ENCODE data around the gene HMG20B.

The HMG20B gene

GRCh38 chr19:3615524-3616135 is 42.9 kb downstream of the HMG20B start:
- no peak for DNase-seq (ENCODE audit: low read depth in 1 of 2, low spot score in 1 of 2)
- Histone ChIP-seq H3K27me3 (ENCODE audit: insufficient read depth, poor library complexity, severe bottlenecking) (no peaks in the 10 kb centered on the region), H3K4me3 (replicated peaks; ENCODE audit: insufficient read depth, low read length) (no peak overlapping the region), H3K27ac (replicated peaks) (no peak overlapping the region)
- TF ChIP-seq REST (IDR thresholded peaks at IDR 0.05; ENCODE audit: insufficient replicate concordance, low read depth) (no peak), SPI1 (IDR thresholded peaks at IDR 0.05; ENCODE audit: borderline replicate concordance, low read depth) (no peak), CTCF (IDR thresholded peaks at IDR 0.05; ENCODE audit: insufficient read depth, low read length) (no peak), GABPA (IDR thresholded peaks at IDR 0.05; ENCODE audit: low read depth) (no peak), POLR2AphosphoS5 (IDR thresholded peaks at IDR 0.05; ENCODE audit: low read depth) (no peak)

GRCh38 chr19:3617463-3617862 is 44.7 kb downstream of the HMG20B start:
- Histone ChIP-seq H3K27ac (replicated peaks) (no peak overlapping the region), H3K27me3 (ENCODE audit: insufficient read depth, poor library complexity, severe bottlenecking) (no peaks in the 10 kb centered on the region), H3K4me3 (replicated peaks; ENCODE audit: insufficient read depth, low read length) (no peak overlapping the region)
- DNase-seq (ENCODE audit: low read depth in 1 of 2, low spot score in 1 of 2): no peak
- TF ChIP-seq SPI1 (IDR thresholded peaks at IDR 0.05; ENCODE audit: borderline replicate concordance, low read depth) (no peak), REST (IDR thresholded peaks at IDR 0.05; ENCODE audit: insufficient replicate concordance, low read depth) (no peak), CTCF (IDR thresholded peaks at IDR 0.05; ENCODE audit: insufficient read depth, low read length) (no peak), GABPA (IDR thresholded peaks at IDR 0.05; ENCODE audit: low read depth) (no peak), POLR2AphosphoS5 (IDR thresholded peaks at IDR 0.05; ENCODE audit: low read depth) (no peak)

GRCh38 chr19:3618144-3618810 is 45.5 kb downstream of the HMG20B start:
- no peaks in the 10 kb centered on the region for H3K27me3 ChIP-seq (ENCODE audit: insufficient read depth, poor library complexity, severe bottlenecking)
- no peak overlapping the region for H3K4me3 ChIP-seq (replicated peaks; ENCODE audit: insufficient read depth, low read length)
- no peak overlapping the region for H3K27ac ChIP-seq (replicated peaks)
- DNase-seq (ENCODE audit: low read depth in 1 of 2, low spot score in 1 of 2): peak in 1 of 2 experiments; percentile 12
- peak; percentile 43 for TF ChIP-seq CTCF (IDR thresholded peaks at IDR 0.05; ENCODE audit: insufficient read depth, low read length)
- no peak for TF ChIP-seq POLR2AphosphoS5 (IDR thresholded peaks at IDR 0.05; ENCODE audit: low read depth)

Data from HL-60 (cell line).